Hematopoietic multipotent progenitor cell treated with erythropoietin and hydrocortisone succinate and interleukin-3 and kit ligand, for 15 days (in vitro differentiated cells): ENCODE results near the gene CD163.
"Not testable (repeated sequence)": the region's sequence is repeated elsewhere in the genome, so short reads cannot be mapped to it uniquely, and the experiment has no call there.

Experiments
- DNase-seq: peaks from one replicate; pipeline ENCODE4 v3.0.0-alpha.2; 2015; ENCODE audit warnings: low spot score

The CD163 gene

DNA sequence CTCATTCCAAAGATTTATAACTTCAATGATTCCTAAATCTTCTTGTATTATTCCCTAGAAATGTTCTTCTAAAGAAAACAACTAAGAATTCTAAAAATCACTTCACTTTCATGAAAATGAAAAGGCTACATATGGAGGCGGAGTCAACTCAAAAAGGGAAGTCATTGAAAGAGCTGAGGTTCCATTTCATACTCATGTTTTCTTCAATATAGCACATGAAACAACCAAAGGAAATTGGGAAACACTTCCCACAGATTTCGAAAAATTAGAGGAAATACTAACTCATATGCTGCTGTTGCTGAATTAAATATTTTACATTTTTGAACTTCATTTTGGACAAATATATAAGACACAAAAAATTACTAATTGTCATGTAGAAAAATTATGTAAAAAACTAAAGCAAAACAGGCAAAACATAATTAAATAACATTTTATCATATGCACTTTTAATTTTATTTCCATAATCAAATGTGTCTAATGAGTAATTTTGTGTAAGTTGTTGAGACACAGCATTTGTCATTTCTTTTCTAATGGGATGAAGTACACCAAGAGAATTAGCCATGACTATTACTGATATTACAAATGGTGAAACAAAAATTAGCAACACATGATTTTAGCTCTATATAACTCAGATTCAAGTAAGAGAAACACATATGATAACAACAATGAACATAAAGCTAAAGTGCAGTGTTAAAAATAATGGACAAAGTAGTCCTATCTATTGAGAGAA is at the start of gene CD163:
Gene CD163 (minus strand): TSS at position 92 of the 730 bp plus-strand sequence. CDS start 87 bp downstream, at position 5.
- DNase-seq, result no peak

DNA sequence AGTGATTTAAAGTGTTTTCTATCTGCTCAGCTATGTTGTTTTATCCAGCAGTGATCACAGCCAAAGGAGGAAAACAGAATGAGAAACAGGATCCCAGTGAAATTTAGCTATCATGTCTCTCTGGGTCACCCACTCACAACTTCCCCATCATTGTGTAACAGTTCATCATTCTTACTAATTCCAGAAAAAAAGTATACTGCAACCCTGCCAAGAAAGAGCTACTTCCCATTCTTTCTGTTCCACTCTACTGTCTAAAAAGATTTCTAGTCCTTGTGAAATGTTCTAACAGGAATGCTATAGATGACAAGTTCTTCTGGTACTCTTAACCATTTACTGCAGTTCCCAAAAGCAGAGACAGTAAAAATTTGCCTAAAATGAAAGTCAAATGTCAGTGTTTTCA is 39.2 kb upstream of the CD163 start:
- DNase-seq, result no peak

DNA sequence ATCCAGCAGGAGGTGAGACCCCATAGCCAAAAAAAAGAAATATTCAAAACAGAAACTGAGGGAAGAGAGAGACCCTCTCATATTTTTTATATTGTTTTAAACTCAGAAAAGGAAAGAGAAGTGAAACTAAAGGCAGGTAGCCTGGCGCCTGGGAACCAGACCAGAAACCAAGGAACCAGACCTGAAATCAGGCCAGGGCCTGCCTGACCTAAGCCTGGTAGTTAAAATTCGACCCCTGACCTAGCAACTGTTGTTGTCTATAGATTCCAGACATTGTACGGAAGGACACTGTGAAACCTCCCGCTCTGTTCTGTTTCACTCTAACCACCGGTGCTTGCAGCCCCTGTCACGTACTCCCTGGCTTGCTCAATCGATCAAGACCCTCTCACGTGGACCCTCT is 38.5 kb upstream of the CD163 start:
- DNase-seq, result no peak

DNA sequence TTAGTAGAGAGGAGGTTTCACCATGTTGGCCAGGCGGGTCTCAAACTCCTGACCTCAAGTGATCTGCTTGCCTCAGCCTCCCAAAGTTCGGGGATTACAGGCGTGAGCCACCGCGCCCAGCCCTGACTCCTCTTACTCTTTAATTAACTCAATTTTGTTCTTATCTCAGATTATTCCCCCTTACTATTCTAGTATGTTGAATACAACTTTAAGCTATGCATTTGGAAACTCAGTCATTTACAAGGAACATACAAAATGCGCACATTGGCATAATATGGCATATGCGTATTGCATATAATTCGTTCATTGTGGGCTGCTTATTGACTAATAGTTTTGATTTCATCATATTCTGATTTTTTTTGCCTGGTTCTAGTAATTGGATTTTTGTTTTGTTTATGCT is 10.8 kb upstream of the CD163 start:
- DNase-seq, result no peak

DNA sequence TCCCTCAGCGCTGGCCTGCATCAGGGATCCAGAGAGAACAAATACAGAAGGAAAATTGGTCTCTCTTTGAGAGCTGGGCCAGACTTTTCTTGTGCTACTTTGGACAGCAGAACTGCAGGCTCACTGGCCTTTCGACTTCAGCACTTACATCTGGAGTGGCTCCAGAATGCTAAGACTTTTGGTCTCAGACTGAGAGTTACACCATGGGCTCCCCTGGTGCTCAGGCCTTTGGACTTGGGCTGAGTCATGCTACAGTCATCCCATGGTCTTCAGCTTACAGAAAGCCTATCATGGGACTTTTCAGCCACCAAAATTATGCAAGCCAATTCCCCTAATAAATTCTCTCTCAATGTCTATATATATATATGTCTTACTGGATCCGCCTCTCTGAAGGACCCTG is 9.0 kb upstream of the CD163 start:
- no peak for DNase-seq

DNA sequence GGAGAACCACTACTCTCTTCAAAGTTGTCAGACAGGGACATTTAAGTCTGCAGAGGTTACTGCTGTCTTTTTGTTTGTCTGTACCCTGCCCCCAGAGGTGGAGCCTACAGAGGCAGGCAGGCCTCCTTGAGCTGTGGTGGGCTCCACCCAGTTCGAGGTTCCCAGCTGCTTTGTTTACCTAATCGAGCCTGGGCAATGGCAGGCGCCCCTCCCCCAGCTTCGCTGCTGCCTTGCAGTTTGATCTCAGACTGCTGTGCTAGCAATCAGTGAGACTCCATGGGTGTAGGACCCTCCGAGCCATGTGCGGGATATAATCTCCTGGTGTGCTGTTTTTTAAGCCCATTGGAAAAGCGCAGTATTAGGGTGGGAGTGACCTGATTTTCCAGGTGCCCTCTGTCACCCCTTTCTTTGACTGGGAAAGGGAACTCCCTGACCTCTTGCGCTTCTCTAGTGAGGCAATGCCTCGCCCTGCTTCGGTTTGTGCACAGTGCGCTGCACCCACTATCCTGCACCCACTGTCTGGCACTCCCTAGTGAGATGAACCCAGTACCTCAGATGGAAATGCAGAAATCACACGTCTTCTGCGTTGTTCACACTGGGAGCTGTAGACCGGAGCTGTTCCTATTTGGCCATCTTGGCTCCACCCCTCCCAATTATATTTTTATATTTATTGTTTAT is 6.4 kb upstream of the CD163 start:
- DNase-seq, result not testable (repeated sequence)

DNA sequence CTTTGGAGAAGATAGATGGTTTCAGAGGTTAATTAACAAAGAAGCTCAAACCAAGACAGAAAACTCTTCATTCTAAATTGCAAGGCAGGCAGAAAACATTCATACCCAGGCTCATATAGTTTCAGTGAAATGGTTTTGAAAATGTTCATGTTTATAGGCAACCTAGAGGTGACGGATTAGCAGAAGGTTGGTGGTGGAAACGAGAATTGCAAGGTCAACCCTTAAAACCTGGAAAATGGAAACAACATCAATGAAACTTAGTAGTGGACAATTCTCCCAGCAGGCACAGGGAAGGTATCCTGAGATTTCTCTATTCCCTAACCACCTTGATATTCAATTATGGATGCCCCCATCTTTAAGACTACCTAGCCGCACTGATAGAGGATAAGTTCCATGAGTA is 965 bp downstream of the CD163 start:
- DNase-seq, result no peak

DNA sequence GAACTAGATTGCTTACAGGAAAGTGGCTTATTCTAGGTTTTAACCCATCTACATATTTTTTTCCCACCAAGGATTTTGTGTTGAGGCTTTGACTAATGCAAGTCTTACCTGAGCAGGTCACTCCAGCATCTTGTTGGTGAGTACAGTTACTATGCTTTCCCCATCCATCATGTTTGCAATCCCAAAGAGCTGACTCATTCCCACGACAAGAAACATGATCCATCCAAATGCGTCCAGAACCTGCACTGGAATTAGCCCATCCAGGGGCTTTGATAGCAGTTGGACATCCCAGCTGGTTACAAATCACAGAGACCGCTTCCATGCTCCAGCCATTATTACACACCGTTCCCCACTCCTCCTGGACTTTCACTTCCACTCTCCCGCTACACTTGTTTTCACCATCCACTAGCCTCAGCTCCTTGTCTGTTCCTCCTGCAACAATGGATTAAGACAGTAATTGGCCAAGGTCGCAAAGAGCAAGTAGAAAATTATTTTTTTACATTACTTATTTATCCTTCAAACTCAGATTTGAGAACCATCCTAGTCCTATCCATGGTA is 2.5 kb downstream of the CD163 start:
- no peak for DNase-seq

DNA sequence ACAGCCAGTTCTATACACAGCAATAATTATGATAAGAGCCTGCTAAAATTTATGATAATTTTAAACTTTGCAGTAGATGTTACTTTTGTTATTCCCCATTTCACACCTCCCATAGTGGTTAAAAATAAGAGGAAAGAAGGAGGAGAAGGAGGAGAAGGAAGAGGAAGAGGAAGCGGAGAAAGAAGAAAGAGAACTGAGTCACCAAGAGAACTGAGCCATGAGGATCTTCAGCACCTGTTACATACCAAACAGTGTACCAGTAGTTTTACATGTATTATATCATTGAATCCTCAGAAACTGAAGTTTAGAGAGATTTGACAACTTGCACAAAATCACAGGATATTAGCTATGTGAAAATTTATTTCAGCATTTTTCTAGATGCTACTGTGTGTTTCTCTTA is 3.9 kb downstream of the CD163 start:
- DNase-seq, result no peak

DNA sequence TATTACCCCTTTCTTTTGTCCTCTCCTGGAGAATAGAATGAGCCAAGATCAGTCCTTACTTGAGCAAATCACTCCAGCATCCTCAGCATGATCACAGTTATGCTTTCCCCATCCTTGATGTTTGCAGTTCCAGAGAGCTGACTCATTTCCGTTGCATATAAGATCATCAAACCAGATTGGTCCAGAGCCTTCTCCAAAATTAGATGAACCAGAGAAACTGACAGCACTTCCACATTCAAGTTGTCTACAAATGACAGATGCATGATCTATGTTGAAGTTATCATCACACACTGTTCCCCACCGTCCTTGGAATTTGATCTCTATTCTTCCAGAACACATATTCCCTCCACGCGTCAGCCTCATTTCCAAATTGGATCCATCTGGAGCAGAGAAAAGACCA is 4.8 kb downstream of the CD163 start:
- DNase-seq, result no peak

DNA sequence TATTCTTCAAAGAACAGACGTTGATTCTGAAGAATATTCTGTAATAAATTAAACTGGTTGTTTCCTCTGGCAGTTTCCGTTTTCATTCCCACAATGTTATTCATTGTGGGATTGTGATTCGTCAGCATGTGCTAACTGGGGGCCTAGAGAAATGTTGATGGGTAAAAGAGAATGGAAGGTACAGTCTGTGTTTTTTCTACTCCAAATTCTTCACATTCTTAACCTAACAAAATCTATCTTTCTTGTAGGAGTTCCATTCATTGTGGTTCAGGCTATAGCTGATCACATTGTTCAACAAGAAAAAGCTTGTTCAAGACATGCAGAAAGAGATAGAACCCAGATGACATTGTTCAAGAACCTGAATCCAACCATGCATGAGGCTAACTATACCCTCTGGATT is 5.9 kb downstream of the CD163 start:
- DNase-seq, result no peak

DNA sequence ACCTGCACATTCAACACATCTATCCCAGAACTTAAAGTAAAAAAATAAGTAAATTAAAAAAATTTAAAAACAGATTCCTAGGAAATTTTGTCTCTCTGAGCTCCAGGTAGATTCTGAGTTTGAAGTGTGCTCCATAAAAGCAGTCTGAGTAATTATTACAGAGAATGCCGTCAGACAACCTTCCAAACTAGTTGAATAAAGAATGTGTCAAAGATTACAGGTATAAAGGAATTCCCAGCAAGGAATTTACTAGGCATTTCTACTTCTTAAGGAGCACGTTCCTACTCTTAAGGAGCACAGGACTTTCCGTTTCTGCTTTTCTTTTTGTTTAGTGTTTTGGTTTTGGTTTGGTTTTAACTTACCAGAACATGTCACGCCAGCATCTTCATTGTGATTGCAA is 7.1 kb downstream of the CD163 start:
- no peak for DNase-seq

DNA sequence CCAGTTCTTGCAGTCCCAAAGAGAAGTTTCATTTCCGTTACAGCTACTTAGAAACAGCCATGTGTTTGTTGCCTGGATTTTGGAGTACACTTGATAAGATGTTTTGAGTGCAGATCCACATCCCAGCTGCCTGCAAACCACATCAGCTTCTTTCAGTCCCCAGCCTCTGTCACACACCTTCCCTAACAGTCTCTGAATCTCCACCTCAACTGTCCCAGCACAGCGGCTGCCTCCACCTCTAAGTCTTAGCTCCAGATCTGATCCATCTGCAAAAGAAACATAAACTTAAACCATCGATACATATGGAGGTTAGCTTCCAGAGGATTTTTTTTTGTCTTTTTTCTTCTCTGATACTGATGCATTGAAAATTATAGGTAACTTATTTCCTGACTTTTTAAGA is 8.4 kb downstream of the CD163 start:
- DNase-seq, result no peak

DNA sequence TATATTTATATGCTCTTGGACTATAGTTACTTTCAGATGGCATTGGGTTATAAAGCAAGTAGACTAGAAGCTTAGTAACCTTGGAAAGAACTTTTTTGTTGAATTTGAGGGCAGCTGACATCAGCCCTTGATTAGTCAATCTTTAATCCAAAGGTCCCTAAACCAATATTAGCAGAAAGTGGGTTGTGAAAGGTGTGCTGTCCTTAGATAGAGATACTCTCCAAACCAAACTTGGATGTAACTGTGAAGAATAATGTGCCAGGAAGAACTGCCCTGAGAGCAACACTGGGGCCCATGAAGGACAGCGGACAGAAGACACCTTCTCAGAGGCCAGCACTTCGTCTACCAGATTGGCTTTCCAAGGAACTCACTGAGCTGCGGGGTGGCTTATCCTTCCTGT is 10.6 kb downstream of the CD163 start:
- DNase-seq, result no peak

DNA sequence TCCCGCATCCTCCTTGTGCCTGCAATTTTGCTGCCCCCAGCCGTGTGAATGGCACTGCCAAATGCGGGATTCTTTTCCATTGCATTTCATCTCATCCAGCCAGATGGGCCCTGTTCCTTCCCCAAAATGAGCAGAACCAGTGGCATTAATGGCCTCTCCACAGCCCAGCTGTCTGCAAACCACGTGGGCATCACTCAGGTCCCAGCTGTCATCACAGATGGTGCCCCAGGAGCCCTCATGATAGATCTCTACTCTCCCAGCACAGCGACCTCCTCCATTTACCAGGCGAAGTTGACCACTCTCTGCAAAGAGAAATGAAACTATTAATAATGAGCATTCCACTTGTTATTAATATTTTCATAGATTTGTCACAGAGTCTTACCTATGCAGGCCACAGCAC is 17.1 kb downstream of the CD163 start:
- DNase-seq, result no peak

DNA sequence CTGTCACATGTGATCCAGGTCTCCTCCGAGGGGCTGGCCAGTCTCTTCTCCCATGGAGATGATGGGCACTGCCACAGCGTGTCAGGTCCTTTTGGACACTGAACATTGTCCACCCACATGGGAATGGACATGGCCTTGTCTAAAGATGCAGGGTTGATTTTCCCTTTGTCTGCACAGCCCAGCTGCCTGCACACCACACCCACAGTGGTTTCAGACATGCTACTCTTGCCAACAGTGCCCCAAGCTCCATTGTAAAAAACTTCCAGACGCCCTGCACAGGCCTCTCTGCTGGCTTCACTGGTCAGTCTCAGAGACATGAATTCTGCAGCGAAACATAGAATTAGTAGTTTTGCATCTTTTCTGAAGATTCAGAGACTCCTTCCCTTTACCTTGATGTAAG is 18.5 kb downstream of the CD163 start:
- no peak for DNase-seq

DNA sequence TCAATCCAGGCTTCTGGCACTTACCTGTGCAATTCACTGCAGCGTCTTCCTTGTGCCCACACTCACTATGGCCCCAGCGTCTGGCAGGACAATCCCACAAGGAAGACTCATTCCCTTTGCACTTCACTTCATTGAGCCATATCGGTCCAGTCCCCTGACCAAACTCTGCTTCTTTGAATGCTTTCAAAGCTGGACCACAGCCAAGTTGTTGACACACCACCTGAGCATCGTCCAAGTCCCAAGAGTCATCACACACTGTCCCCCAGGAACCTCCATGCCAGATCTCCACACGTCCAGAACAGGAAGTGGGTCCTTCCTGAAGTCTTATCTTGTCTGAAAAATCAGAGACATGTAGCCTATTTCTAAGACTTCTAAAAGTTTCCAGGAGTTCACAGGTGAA is 20.2 kb downstream of the CD163 start:
- DNase-seq, result no peak

DNA sequence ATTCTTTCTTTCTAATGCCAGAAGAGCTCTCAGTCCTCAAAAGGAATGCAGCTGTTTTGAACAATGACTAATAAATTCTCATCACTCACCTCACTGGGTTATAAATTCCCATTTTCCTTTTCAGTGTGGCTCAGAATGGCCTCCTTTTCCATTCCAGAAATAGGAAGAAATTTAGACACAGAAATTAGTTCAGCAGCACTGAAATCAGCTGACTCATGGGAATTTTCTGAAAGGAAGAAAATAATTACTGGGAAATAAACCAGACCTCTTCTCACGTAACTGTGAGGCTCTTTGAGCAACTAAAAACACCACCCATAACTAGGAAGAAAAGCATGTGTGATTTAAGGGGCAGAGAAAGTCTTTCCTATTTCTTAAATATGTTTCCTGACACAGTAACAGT is 23.8 kb downstream of the CD163 start:
- DNase-seq, result no peak

DNA sequence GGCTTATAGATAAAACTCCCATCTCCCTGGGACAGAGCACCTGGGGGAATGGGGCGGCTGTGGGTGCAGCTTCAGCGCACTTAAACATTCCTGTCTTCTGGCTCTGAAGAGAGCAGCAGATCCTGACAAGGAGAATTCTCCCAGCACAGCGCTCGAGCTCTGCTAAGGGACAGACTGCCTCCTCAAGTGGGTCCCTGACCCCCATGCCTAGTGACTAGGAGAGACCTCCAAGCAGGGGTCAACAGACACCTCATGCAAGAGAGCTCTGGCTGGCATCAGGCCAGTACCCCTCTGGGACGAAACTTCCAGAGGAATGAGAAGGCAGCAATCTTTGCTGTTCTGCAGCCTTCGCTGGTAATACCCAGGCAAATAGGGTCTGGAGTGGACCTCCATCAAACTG is 31.5 kb downstream of the CD163 start:
- DNase-seq, result no peak

DNA sequence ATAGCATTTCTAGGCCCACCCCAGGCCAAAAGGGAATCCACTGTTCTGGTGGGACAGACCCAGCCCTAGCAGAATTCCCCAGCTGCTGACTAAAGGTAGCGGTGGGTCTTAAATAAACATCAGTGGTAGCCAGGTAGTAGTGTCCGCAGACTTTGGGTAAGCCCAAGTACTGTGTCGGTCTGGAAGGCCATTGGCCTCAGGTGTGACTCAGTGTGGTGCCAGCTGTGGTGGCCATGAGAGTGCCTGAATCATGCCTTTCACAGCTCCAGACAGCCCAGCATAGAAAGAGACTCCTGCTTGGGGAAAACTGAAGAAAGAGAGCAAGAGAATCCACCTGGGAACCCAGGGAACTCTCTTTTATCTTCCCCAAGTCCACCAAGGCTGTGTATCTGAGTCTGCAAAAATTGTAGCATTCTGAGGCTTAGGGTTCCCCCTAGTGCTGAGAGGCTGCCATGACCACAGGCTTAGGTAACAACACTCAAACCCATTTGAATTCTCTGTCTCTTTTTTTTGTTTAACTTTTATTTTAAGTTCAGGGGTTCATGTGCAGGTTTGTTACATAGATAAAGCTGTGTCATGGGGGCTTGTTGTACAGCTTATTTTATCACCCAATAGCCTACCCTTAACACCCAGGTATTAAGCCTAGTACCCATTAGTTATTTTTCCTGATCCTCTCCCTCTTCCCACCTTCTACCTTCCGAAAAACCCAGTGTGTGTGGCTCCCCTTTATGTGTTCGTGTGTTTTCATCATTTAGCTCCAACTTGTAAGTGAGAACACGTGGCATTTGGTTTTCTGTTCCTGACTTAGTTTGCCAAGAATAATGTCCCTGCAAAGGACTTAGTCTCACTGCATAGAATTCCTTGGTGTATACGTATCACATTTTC is 43.0 kb downstream of the CD163 start:
- peak; percentile 70 for DNase-seq

DNA sequence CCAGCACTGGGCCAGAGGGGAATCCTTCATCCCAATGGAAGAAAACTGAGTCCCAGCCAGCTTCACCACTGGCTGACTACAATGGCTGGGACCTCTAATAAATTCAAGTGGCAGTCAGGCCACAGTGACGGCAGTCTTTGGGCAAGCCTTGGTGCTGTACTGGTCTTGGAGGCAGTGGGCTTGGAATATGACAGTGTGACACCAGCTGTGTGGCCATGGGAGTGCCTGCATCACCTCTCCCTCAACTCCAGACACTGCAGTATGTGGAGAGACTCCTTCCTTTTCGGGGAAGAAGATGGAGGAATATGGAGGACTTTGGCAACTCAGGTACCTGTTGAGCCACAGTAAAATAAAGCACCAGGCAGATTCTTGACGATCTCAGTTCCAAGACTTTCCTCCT is 43.6 kb downstream of the CD163 start:
- DNase-seq, result no peak

DNA sequence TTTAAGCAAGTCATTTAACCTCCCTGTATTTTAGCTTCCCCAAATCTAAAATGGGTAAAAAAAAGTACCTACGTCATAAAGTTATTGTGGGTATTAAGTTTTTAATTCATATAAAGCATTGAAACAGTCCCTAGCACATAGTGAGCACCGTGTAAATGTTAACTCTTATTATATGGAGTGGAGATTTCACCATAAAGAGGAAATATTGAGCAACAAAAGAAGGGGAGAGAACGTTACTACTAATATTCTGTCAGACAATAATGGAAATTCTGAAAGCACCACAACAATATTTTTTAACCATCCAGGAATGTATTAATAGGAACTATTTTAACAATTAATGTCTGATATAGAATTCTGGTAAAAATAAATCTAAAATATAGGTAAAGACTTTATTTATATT is 51.8 kb downstream of the CD163 start:
- DNase-seq, result no peak

DNA sequence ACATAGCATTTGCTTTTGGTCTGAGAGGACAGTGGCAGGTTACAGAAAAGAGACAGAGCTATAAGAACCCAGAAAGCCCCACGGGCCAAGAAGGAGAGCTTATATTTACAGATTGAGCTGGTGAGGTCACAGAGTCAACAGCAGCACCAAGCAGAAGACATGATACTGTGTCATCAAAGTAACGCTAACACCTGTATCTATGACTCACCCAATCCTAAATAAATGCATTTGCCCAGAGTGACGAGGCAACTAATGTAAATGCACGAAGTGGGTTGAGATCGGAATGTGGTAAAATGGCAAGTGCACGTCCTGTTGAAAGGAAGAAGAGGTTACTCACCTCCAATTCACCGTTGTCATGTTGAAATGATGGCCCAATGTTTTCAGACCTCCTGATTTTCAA is 52.9 kb downstream of the CD163 start:
- DNase-seq, result no peak
